AG04449 (cell line): ENCODE results near the gene FRMD4A.

Source experiments
- CTCF ChIA-PET: fragments of 350-600 bp; formaldehyde crosslinking; extraction: SDS; loops from one replicate; lab custom pipeline; 2021; ENCODE audit warnings: antibody characterized with exemption; lab: Yijun Ruan, JAX
- POLR2A ChIA-PET: fragments of 400-600, 350-600 bp; formaldehyde crosslinking; extraction: SDS; loops from one replicate; lab custom pipeline; 2020; ENCODE audit warnings: antibody characterized with exemption, inconsistent platforms; lab: Yijun Ruan, JAX
- DNase-seq: peaks from one replicate; pipeline ENCODE4 v3.0.0-alpha.2; 2010; ENCODE audit warnings: low read depth, low spot score
- H3K4me3 ChIP-seq: 2 replicates; pipeline ENCODE4 v1.5.1; 2011; ENCODE audit warnings: low read depth, mild to moderate bottlenecking, control low read depth, low read length
- TF ChIP-seq, protein P1 (sequence below): IDR thresholded peaks from one replicate; pipeline ENCODE4 v1.5.1; 2011; ENCODE audit warnings: mild to moderate bottlenecking, moderate library complexity, low read length, control low read depth, inconsistent platforms; ENCODE audit not compliant: insufficient read depth; ENCODE audit errors: missing control alignments

Gene FRMD4A

DNA sequence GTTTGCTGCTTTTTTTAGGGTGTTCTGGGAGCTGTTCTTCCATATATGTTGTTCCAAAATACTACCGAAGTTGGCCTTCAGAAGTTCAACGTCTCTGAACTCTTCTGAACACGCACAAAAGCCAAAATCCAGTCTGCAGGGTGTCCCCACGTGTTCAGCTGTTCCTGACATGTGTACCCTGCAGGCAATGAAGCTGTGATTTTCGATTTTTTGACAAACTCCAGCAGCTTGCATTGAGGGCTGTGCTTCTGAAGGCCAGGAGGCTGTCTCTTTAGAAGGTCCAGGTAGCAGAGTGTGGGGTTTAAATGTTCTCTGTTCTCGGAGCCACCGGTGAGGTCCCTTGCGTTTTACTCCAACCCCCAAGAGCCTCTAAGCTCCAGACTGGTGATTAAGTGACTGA is 598.9 kb downstream of the FRMD4A start:
- ChIA-PET POLR2A (no interaction called here), CTCF (interaction anchor here (1.0 kb wide), 1 partner anchor 20 kb away, joined by 3 read pairs; no protein-coding TSS in a partner anchor)
- no peak overlapping the region for H3K4me3 ChIP-seq
- TF ChIP-seq, protein P1, sequence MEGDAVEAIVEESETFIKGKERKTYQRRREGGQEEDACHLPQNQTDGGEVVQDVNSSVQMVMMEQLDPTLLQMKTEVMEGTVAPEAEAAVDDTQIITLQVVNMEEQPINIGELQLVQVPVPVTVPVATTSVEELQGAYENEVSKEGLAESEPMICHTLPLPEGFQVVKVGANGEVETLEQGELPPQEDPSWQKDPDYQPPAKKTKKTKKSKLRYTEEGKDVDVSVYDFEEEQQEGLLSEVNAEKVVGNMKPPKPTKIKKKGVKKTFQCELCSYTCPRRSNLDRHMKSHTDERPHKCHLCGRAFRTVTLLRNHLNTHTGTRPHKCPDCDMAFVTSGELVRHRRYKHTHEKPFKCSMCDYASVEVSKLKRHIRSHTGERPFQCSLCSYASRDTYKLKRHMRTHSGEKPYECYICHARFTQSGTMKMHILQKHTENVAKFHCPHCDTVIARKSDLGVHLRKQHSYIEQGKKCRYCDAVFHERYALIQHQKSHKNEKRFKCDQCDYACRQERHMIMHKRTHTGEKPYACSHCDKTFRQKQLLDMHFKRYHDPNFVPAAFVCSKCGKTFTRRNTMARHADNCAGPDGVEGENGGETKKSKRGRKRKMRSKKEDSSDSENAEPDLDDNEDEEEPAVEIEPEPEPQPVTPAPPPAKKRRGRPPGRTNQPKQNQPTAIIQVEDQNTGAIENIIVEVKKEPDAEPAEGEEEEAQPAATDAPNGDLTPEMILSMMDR: no peak
- no peak for DNase-seq

DNA sequence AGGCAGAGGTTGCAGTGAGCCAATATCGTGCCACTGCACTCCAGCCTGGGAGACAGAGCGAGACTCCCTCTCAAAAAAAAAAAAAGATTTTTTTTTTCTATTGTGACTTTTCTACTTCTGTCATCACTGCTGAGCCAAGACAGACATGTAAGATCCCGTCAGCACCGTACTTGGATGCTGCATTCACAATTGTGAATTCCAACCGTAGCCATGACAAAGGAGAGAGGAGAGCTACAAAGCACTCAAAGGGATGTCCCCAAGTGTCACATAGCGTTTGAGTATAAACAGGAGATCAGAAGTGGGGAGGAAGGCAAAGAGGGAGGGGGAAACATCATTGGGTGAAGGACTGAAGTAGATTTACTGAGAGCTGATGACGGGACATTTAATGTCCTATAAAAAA is 599.8 kb downstream of the FRMD4A start:
- H3K4me3 ChIP-seq: no peak overlapping the region
- ChIA-PET CTCF (interaction anchor here (1.0 kb wide), 1 partner anchor 19 kb away, joined by 3 read pairs; no protein-coding TSS in a partner anchor), POLR2A (no interaction called here)
- no peak for DNase-seq
- TF ChIP-seq, protein P1: no peak

DNA sequence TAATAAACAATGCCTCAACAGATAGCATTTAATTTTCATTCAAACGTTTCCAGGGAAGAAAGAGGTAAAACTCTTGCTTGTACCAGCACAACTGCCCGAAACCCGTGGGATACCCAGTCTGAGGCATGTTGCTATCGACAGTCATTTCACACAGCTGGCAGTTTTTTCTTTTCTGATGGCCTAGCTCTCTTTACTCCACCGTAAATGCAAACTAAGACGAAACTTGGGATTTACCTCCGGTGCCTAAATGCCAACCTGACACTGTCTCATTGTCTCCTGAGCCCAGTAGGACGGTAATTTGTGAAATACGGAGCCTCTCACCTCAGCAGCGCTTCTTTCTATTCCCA is 600.4 kb downstream of the FRMD4A start:
- TF ChIP-seq, protein P1: no peak
- DNase-seq: no peak
- H3K4me3 ChIP-seq: no peak overlapping the region
- POLR2A ChIA-PET: no interaction called here
- CTCF ChIA-PET: no interaction called here

- TF ChIP-seq, protein P1: no peak
- CTCF ChIA-PET: no interaction called here
- POLR2A ChIA-PET: no interaction called here
- no peak overlapping the region for H3K4me3 ChIP-seq
- no peak for DNase-seq
Observed at GRCh38 chr10:13729586-13730305, 601.0 kb downstream of the FRMD4A start.

GRCh38 chr10:13728898-13729535 is 601.7 kb downstream of the FRMD4A start:
- DNase-seq: no peak
- ChIA-PET POLR2A (no interaction called here), CTCF (no interaction called here)
- TF ChIP-seq, protein P1: no peak
- H3K4me3 ChIP-seq: no peak overlapping the region

- TF ChIP-seq, protein P1: no peak
- DNase-seq: no peak
- H3K4me3 ChIP-seq: no peak overlapping the region
- CTCF ChIA-PET: no interaction called here
- POLR2A ChIA-PET: no interaction called here
Observed at GRCh38 chr10:13725594-13725993, 605.1 kb downstream of the FRMD4A start.
